OCI-LY3 (cell line): Measurements from ENCODE around the gene FYN.
A peak's percentile ranks its signal among the peaks of the same experiment; 100 is the strongest.

Experiments used
- H2AFZ ChIP-seq: fragments of 200-600, 300-600 bp; shearing (Covaris generic); 2 replicates; pipeline ENCODE4 v1.6.0; 2014; ENCODE audit warnings: antibody characterized with exemption, low read depth, low read length
- H3K27ac ChIP-seq: fragments of 200-600, 300-600 bp; sonication (generic); 2 replicates; pipeline ENCODE4 v1.5.1; 2014; ENCODE audit warnings: mild to moderate bottlenecking, low read length, moderate library complexity, mixed read lengths
- H3K27me3 ChIP-seq: fragments of 200-600, 300-600 bp; sonication (generic); 2 replicates; pipeline ENCODE4 v1.6.1; 2014; ENCODE audit warnings: low read depth, low read length, mixed read lengths
- H3K36me3 ChIP-seq: fragments of 200-600, 300-600 bp; sonication (generic); replicated peaks from 2 replicates; pipeline ENCODE3; 2014; ENCODE audit warnings: low read depth, low read length, mixed read lengths
- H3K4me1 ChIP-seq: fragments of 300-600, 200-600 bp; sonication (generic); 2 replicates; pipeline ENCODE4 v1.6.1; 2014; ENCODE audit warnings: low read length, mixed read lengths
- H3K4me2 ChIP-seq: fragments of 200-600, 300-600 bp; sonication (generic); 2 replicates; pipeline ENCODE4 v1.6.1; 2014; ENCODE audit warnings: low read length, mixed read lengths
- H3K4me3 ChIP-seq: fragments of 300-600, 200-600 bp; sonication (generic); 2 replicates; pipeline ENCODE4 v1.5.1; 2014; ENCODE audit warnings: antibody characterized with exemption, mild to moderate bottlenecking, low read length, moderate library complexity
- H3K79me2 ChIP-seq: fragments of 300-600, 200-600 bp; shearing (Covaris generic); 2 replicates; pipeline ENCODE4 v1.6.1; 2014; ENCODE audit warnings: mild to moderate bottlenecking, low read length, mixed read lengths
- H3K9ac ChIP-seq: fragments of 300-600, 200-600 bp; shearing (Covaris generic); 2 replicates; pipeline ENCODE4 v1.6.0; 2014; ENCODE audit warnings: mild to moderate bottlenecking, low read length, moderate library complexity
- H3K9me3 ChIP-seq: fragments of 200-600, 300-600 bp; shearing (Covaris generic); 2 replicates; pipeline ENCODE4 v1.6.1; 2014; ENCODE audit warnings: low read length, mixed read lengths; ENCODE audit not compliant: insufficient read depth
- H4K20me1 ChIP-seq: fragments of 200-600, 300-600 bp; sonication (generic); 2 replicates; pipeline ENCODE4 v1.6.1; 2016; ENCODE audit warnings: low read length, mixed read lengths; ENCODE audit not compliant: insufficient read depth
- CTCF ChIP-seq: fragments of 200-600, 300-600 bp; sonication (generic); IDR thresholded peaks from 2 replicates; pipeline ENCODE4 v1.5.1; 2014; ENCODE audit warnings: antibody characterized with exemption, low read length, low read depth
- EZH2phosphoT487 ChIP-seq: fragments of 200-600 bp; shearing (Covaris generic); IDR thresholded peaks from 2 replicates; pipeline ENCODE4 v1.6.1; 2018; ENCODE audit warnings: antibody characterized with exemption, mixed run types, low read depth

The FYN gene

GRCh38 chr6:111873178-111874024 lies at the start of gene FYN:
TSS of gene FYN (minus strand) at chr6:111873452. CDS start at chr6:111720051, 153,401 bp downstream.
- no peak for TF ChIP-seq CTCF
- TF ChIP-seq EZH2phosphoT487: no peak

GRCh38 chr6:111922454-111923297 lies 49.4 kb upstream of the FYN start:
- Histone ChIP-seq H3K9me3 (no peaks in the 10 kb centered on the region), H3K79me2 (no peaks in the 10 kb centered on the region), H3K36me3 (no peaks in the 10 kb centered on the region), H3K27ac (no peak overlapping the region), H3K9ac (no peak overlapping the region), H3K4me3 (no peak overlapping the region), H4K20me1 (no peaks in the 10 kb centered on the region), H2AFZ (no peak overlapping the region), H3K4me1 (no peaks in the 10 kb centered on the region), H3K4me2 (no peak overlapping the region), H3K27me3 (no peaks in the 10 kb centered on the region)
- TF ChIP-seq CTCF (no peak), EZH2phosphoT487 (no peak)

More at GRCh38 chr6:111873178-111874024, at the start of gene FYN:
- H3K4me1 ChIP-seq: peaks cover 8% of the 10 kb centered on the region
- no peaks in the 10 kb centered on the region for H4K20me1 ChIP-seq
- no peak within 1 kb of the TSS for H3K27ac ChIP-seq
- no peaks in the 10 kb centered on the region for H3K9me3 ChIP-seq
- H3K27me3 ChIP-seq: peaks cover 18% of the 10 kb centered on the region
- no peaks in the 10 kb centered on the region for H3K36me3 ChIP-seq
- no peaks in the 10 kb centered on the region for H3K79me2 ChIP-seq
- H3K4me2 ChIP-seq: peak within 1 kb of the TSS; percentile 96
- H3K4me3 ChIP-seq: peak within 1 kb of the TSS; percentile 90
- H2AFZ ChIP-seq: peak within 1 kb of the TSS; percentile 82
- peak within 1 kb of the TSS; percentile 39 for H3K9ac ChIP-seq

GRCh38 chr6:111921103-111921502 lies 47.9 kb upstream of the FYN start:
- Histone ChIP-seq H3K4me3 (no peak overlapping the region), H3K27me3 (no peaks in the 10 kb centered on the region), H3K4me2 (no peak overlapping the region), H3K36me3 (no peaks in the 10 kb centered on the region), H2AFZ (no peak overlapping the region), H3K27ac (no peak overlapping the region), H4K20me1 (no peaks in the 10 kb centered on the region), H3K4me1 (no peaks in the 10 kb centered on the region), H3K9me3 (no peaks in the 10 kb centered on the region), H3K79me2 (no peaks in the 10 kb centered on the region), H3K9ac (no peak overlapping the region)
- no peak for TF ChIP-seq CTCF
- no peak for TF ChIP-seq EZH2phosphoT487

- Histone ChIP-seq H3K4me1 (no peaks in the 10 kb centered on the region), H3K27me3 (no peaks in the 10 kb centered on the region), H3K36me3 (no peaks in the 10 kb centered on the region), H4K20me1 (no peaks in the 10 kb centered on the region), H2AFZ (no peak overlapping the region), H3K27ac (no peak overlapping the region), H3K4me2 (no peak overlapping the region), H3K79me2 (no peaks in the 10 kb centered on the region), H3K9me3 (no peaks in the 10 kb centered on the region), H3K9ac (no peak overlapping the region), H3K4me3 (no peak overlapping the region)
- no peak for TF ChIP-seq EZH2phosphoT487
- no peak for TF ChIP-seq CTCF
Measured at GRCh38 chr6:111920578-111920977, 47.3 kb upstream of the FYN start.
